Stimulated activated CD8-positive, alpha-beta memory T cell treated with anti-CD3 and anti-CD28 coated beads, Interleukin-4, amount 100 ng/mL, for 24 hours (primary cell): ENCODE results near the gene TSPAN18.

Experiments
- DNase-seq: peaks from one replicate; pipeline ENCODE4 v3.0.0-alpha.2; 2020; ENCODE audit warnings: low read depth

TSPAN18 gene

GRCh38 chr11:44916801-44917385 lies 190.1 kb downstream of the TSPAN18 start:
- no peak for DNase-seq

- DNase-seq = no peak
Measured at GRCh38 chr11:44917741-44918140, 191.0 kb downstream of the TSPAN18 start.

GRCh38 chr11:44920451-44920850 lies 193.7 kb downstream of the TSPAN18 start:
- DNase-seq = no peak

- no peak for DNase-seq
Measured at GRCh38 chr11:44923115-44923514, 196.4 kb downstream of the TSPAN18 start.

DNA sequence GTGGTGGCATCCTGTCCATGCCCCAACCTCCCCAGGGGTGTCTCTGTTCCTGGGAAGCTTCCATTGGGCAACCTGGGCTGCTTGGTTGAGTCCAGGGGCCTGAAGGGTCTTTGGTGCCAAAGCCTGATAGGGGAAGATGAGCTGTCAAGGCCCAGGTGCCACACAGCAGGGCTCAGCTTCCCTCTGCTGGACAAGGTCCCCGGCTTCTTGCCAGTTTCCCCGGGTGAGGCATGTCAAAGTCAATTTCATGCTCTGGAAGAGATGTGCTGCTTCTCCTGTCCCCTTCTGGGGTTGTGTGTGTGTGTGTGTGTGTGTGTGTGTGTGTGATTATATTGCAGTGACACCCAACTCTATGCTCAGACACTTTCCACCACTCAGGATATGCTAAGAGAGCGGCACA lies 197.0 kb downstream of the TSPAN18 start:
- DNase-seq = no peak

DNA sequence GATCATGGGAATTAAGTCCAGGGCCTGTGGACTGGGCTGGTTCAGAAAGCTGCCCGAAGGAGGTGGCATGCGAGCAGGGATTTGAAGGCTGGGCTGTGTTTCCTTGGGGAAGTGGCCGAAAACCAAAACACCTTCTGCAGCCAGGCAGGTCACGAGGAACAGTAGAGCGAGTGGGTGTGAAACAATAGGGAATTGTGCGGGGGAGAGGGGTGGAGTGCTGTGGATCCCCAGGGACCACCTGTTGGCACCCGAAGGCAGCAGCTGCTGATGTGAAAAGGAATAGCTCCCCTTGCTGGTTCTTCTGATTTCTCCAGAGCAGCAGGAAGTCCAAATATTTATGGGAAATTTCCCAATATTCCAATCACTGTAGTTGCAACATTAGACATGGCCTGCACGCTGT lies 199.3 kb downstream of the TSPAN18 start:
- no peak for DNase-seq

DNA sequence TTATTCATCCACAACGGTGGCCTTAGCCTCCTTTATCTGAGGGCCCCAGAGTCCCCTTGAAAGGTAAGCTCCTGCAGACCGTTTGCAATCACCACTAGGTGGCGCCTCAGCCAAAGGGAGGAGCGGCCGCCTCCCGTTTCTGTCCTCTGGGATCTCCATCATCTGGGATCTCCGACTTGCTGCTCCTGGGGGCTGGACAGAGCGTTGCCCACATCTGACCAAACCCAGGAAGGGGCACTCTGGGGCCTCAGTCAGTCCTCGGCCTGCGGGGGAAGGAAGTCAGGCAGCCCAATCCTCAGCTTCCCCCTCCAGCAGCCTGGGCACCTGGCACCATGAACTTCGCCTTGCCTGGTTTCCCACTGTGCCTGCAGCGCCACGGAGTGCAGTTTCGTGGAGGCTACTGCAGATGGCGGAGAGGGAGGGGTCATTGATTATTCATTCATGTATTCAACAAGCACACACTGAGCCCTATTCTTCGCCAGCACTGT lies 200.5 kb downstream of the TSPAN18 start:
- peak; percentile 36 for DNase-seq

DNA sequence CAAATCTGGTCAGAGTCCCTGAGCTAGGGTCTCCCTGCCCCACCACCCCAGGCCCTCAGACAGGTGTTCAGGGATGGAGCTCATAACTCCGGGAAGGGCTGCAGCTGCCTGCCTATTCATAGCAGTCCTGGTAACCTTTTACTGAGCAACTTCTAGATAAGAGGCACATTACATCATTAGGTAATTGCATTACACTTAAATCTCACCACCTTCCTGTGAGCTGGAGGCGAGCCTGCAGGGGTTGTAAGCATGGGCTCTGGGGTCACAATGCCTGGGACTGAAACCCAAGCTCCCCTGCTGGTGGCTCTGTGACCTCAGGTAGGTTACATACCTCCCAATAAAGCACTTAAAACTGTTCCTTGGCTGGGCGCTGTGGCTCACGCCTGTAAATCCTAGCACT lies 201.4 kb downstream of the TSPAN18 start:
- DNase-seq = no peak

GRCh38 chr11:44928816-44929215 lies 202.1 kb downstream of the TSPAN18 start:
- DNase-seq = no peak

DNA sequence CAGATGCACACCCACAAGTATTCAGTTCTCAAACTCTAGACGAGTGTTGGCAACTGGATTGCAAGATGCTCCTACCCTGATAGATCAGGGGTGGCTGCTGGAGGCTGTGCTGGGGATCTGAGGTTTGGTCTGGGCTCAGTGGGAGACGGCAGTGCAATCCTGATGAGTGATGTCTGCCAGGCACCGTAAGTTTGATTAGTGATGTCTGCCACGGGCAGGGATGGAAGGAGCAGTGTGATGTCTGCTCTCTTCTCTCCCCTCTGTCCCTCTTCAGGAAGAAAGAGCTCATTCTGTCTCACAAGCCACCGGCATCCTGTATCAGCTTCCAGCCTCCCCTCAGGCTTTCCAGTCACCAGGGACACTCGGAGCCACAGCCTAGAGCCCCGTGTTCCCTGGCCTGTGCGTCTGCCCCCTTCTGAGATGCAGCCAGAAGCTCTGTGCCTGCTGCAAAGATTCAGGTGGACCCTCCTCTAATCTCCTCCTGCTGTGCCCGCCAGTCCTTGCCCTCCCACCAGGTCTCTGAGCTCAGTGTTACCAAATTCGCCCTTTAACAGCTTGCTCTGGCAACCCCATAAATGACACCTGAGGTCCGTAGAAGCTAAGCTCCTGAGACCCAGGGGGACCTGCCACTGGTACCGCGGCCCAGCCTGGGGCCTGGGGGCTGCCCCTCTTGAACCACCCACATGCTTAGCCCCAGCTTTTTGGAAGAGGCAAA lies 204.0 kb downstream of the TSPAN18 start:
- DNase-seq = no peak

DNA sequence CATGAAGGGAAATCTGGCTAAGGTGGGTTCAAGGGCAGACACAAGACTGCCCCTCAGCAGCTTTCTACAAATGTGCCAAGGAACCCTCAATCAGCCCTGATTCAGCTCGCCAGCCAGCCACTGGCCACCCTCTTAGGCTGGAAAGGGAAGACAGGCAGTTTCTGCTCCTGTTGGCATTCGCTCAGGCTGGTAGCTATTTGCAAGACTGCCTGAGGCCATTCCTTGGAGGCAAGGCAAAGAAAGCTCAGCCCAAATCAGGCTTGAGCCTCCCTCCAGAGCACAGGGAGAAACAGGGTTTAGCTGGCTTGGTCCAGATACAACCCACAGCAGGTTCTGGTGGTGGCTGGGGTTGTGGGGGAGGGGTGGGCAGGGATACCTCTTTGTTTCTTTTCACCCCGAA lies 204.7 kb downstream of the TSPAN18 start:
- no peak for DNase-seq

GRCh38 chr11:44934110-44934509 lies 207.3 kb downstream of the TSPAN18 start:
- DNase-seq = no peak

GRCh38 chr11:44934735-44935250 lies 208.0 kb downstream of the TSPAN18 start:
- DNase-seq = no peak

GRCh38 chr11:44936525-44936924 lies 209.8 kb downstream of the TSPAN18 start:
- peak; percentile 73 for DNase-seq

GRCh38 chr11:44936951-44937543 lies 210.3 kb downstream of the TSPAN18 start:
- no peak for DNase-seq

DNA sequence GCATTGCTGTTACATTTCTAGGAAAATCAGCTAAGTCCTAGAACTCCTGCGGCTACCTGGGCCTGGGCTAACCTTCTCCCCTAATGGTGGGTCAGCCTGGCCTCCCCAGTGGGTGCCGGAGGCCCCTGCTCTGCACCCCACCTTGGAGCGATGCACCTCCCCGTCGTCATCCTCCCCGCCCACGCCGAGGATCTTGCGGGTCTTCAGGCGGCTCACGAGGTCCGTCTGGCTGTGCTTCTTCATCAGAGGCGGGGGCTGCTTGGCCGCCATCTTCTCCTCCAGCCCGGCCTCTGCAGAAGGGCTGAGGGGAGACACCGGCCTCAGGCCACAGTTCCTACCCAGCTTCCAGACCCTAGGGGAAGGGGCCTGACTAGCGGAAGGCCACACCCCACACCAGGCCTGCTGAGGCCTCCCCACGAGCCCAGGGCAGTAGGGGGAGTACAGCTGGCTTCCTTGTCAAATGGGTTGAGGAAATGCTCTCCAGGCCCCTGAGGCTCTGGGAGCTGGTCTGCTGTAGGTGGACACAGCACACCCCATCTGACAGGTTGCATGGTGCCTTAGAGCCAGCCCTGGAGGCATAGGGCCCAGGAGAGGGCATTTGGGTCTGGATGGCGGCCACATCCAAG lies 211.4 kb downstream of the TSPAN18 start:
- DNase-seq = no peak

GRCh38 chr11:44939673-44940395 lies 213.1 kb downstream of the TSPAN18 start:
- DNase-seq = no peak

DNA sequence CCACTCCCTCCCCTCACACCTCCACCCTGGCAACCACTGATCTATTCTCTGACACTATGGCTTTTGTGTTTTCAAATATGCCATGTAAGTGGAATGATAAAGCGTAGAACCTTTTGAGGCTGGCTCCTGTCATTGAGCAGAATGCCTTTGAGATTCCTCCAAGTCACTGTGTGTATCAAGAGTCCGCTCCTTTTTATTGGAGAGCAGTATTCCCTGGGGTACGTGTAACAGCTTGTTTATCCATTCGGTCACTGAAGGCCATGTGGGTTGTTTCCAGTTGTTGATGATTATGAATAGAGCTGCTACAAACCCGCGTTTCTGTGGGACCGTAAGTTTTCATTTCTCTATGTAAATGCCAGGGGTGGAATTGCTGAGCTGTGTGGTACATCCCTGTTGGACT lies 213.6 kb downstream of the TSPAN18 start:
- DNase-seq = no peak

- no peak for DNase-seq
Measured at GRCh38 chr11:44940835-44941234, 214.1 kb downstream of the TSPAN18 start.

DNA sequence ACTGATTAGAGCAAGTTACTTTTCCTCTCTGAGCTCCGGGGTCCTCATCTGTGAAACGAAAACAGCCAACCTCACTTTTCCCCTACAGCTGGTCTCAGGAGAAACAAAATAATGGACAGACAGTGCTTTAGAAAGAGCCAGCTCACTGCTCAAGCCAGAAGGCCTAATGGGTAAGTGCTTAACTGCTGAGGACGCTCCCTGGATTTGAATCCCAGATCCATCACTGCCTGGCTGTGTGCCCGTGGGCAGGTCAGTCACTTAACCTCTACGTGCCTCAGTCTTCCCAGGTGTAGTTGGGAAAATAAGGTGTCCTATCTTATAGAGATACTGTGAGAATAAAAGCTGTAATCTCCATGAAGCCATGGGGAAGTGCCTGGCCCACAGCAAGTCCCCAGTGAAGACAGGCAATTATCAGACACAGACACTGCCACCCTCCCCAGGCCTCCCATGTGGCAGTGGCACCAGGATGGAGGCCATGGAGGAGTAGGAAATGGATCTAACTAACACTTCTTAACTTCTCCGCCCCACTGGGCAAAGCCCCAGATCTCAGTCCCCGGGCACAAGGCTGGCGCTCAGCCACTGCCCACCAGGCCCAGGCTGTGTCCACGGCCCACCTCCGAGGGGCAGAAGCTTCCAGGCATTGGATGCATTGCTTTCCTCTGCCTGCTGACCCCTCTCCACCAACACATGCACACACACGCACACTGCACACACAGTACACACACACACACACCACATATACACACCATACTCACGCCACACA lies 214.7 kb downstream of the TSPAN18 start:
- no peak for DNase-seq
